Hematopoietic multipotent progenitor cell treated with erythropoietin and hydrocortisone succinate and interleukin-3 and kit ligand, for 15 days (in vitro differentiated cells): ENCODE results near the gene CLEC17A.
"Not testable (repeated sequence)": the region's sequence is repeated elsewhere in the genome, so short reads cannot be mapped to it uniquely, and the experiment has no call there.

Source experiments
- DNase-seq: peaks from one replicate; pipeline ENCODE4 v3.0.0-alpha.2; 2015; ENCODE audit warnings: low spot score

The CLEC17A gene

DNA sequence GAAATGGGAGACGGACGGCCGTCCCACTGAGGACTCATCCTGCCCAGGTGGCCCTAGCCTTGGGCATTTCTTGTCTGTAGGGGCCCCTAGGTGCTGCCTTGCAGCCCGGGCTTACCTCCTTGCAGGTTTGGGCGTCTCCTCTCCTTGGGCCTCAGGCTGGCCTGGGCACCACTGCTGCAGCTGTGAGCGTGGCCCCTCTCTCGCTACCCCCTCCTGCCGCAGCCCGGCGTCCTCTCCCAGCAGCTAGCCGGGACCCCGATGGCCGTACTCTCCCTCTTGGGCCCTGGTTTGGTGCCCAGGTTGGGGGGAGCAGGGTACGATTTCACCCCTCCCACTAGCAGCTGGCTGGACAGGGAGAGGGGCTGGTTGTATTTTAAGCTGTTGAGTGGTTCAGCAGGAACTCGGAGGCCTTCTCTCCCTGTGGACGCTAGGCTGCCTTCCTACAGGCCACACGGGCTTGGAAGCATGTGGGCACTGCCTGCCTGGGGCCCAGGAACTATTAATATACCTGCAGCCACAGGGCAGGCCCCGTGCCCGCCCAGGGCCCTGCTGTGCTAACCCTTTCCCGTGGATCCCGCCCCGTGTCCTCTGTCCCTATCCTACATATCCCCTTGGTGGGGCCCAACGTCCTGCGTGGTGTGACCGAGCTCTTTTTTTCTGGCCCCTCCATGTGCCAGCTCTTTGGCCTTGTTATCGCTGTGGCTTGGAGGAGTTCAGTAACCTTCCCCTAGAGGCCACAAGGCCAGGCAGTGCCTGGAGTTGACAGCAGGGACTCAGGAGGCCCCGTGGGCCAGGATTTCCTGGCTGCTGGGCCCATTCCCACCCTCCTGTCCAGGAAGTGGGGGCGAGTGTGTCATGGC lies 22.7 kb upstream of the CLEC17A start:
- no peak for DNase-seq

DNA sequence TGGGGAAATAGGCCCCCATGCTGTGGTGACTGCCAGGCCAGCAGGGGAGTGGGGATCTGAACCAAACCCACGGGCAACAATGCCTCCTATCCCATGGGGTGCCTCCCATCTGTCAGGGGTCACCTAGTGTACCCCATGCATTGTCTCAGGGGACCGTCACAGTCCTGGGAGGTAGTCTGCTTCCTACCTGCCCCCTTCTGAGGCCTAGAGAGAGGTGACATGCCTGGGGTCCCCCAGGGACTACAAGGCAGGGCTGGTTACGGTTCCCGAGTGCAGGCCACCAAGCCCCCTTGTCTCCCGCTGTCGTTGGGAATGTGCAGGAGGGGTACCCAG lies 22.1 kb upstream of the CLEC17A start:
- no peak for DNase-seq

DNA sequence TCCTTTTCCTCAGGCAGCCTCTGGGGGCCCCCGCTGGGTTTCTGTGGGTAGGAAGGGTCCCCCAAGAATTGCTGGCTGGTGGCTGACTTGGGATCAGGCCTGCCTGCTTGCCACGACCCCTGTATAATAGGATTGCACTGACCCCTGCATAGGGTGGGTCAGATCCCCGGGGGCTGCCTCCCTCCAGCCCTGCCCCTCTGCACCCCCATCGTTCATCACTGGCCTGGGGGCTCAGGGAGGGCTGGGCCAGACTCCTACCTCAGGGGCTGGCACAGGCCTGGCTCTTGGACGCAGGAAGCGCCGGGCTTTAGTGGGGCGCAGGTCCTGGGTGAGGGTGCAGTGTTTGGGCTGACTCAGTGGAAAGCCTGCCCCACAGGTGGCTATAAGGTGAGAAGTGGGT lies 21.6 kb upstream of the CLEC17A start:
- no peak for DNase-seq

DNA sequence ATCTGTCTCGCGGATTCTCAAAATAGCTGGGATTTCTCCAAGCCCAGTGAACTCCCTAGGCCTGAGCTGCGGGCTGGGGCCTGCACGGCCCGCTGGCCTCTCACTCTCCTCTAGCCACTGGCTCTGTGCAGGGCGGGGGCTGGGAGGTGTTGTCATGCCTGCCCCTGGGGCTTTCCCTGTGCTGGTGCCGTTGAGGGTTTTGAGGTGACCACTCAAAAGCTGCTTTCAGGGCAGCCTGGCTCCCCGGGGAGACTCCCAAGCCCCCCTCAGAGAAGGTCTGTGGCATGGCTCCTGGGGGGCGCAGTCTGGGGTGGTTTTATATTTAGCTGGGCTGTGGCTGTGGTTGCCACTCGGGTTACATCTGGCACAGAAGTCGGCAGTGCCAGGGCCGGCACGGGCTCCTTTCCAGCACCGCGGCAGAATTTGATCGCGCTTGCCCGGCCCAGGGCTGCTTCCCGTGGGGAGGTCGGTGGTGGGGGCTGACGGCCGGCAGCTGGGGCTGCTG lies 21.0 kb upstream of the CLEC17A start:
- DNase-seq = no peak

DNA sequence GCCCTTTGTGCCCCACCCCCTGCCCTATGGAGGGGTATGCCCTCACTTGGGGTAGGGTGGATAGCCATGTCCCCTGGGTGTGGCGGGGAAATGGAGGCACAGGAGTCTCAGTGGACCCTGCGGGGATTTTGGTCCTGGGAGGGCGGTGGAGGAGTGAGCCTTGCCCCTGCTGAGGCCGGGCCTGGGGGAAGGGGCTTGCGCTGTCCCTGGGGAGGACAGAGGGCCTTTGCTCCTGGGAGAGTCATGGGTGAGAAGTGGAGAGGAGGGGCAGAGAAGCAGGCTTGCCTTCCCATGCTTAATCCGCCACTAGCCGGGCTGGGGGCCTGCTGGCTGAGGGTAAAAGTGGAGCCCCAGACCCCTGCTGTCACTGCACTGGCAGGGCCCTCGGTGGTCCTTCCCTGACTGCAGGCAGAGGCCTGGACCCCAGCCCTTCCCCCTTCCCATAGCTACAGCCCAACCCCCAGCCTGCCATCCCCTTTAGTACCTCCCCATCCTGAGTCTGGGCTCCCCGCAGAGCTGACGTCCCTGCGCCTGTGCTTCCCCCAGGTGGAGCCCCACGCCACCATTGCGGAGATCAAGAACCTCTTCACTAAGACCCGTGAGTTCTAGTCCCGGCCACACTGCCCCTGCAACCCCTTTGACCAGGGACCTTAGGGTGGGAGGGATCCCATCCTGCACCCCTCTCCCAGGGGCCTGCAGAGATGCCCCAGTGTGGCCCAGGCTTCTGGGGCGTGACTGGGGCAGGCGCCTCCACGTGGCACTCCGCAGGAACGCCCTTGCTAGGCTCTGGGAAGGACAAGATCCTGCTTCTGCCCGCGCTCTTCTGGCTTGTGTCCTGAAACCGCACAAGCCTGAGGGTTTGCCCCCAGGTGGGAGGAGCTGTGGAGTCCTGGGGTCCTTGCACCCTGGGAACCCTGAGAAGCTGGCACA lies 20.0 kb upstream of the CLEC17A start:
- no peak for DNase-seq

DNA sequence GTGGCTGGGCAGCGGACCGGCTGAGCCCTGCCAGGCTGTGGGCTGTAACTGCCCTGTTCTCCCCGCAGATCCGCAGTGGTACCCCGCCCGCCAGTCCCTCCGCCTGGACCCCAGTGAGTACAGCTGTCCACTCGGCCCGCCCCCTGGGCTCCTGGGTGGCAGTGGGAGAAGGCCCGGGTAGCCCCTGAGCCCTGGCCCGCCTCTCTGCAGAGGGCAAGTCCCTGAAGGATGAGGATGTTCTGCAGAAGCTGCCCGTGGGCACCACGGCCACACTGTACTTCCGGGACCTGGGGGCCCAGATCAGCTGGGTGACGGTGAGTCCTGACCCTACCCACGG lies 19.3 kb upstream of the CLEC17A start:
- no peak for DNase-seq

DNA sequence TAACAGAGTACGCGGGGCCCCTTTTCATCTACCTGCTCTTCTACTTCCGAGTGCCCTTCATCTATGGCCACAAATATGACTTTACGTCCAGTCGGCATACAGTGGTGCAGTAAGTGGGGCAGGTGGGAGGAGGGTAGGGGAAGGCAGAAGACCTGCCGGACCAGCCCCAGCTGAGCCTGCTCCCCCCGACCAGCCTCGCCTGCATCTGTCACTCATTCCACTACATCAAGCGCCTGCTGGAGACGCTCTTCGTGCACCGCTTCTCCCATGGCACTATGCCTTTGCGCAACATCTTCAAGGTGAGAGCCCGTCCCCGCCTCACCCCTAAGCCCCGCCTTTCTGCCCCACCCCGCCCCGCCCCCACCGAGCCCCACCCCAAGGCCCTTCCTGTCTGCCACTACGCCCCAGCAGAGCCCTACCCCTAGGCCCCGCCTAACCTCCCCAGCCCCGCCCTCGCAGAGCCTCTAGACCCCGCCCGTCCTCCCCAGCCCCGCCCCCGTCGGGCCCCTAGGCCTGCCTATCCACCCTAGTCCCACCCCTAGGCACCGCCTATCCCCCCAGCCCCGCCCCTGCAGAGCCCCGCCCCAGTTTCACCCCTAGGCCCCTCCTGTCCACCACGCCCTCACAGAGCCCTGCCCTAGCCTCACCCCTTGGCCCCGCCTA lies 18.8 kb upstream of the CLEC17A start:
- DNase-seq = peak; percentile 29

DNA sequence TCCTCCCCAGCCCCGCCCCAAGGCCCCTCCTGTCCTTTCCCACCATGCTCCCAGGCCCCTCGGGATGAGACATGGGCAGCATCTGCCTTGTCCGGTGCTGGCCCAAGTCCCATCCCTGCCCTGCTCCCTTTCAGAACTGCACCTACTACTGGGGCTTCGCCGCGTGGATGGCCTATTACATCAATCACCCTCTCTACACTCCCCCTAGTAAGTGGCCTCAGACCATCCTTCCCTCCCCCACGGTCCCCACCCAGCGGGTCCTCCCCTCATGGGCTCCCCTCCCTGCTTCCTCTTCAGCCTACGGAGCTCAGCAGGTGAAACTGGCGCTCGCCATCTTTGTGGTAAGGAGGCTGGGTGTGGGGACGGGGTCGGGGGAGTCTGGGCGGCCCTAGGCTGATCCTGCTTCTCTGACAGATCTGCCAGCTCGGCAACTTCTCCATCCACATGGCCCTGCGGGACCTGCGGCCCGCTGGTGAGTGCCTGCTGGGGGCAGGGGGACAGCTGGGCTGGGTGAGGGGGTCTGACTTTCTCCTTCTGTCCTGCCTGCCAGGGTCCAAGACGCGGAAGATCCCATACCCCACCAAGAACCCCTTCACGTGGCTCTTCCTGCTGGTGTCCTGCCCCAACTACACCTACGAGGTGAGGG lies 18.1 kb upstream of the CLEC17A start:
- DNase-seq = not testable (repeated sequence)

DNA sequence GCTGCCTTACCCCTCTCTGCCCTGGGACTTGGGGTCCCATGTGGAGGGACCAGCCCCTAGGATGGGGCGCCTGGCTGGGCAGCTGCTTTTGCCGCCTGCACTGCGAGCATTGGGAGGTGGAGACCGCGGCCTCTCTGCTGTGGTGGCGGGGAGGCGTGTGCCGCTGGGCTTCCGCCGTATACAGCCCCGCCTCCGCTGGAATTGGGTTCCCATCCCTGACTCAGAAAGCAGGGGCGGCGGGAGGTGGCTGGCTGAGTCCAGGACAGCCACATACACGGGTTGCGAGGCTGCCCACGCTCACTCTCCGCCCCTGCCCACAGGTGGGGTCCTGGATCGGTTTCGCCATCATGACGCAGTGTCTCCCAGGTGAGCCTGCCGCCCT lies 17.6 kb upstream of the CLEC17A start:
- DNase-seq = no peak

DNA sequence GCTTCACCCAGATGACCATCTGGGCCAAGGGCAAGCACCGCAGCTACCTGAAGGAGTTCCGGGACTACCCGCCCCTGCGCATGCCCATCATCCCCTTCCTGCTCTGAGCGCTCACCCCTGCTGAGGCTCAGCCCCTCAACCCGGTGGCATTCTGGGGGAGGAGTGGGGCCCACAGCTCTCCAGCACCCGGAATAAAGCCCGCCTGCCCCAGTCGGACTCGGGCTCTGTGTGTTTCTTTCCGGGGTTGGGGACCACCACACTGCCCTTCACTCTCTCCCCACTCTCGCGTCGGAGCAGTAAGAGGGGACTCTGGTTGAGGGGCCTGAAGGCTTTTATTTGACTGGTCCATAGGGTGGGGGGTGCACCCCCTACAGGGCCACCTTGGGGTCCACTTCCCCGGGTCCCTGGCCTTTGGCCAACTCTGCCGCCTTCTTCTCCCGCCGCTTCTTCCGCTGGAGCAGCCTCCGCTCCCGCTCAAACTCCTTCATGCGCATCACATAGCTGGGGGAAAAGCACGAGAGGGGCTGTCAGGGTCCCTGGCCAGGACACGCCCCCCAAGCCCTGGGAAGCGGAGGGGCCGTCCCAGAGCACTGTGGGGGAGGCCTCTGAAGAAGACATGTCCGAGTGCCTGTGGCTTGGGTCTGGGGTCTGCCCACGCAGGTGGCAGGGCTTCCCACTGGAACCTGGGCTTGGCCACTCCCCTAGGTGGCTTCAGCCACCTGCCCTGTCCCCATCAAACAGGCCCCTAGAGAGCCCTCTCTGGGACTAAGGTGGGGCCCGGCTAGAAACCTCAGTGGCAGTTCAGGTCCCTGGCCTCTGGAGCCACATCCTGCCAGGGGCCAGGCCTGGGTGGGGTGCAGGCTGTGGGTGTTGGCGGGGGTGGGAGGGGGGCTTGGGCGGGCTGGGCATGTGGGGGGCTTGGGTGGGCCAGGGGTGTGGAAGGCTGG lies 16.8 kb upstream of the CLEC17A start:
- no peak for DNase-seq

DNA sequence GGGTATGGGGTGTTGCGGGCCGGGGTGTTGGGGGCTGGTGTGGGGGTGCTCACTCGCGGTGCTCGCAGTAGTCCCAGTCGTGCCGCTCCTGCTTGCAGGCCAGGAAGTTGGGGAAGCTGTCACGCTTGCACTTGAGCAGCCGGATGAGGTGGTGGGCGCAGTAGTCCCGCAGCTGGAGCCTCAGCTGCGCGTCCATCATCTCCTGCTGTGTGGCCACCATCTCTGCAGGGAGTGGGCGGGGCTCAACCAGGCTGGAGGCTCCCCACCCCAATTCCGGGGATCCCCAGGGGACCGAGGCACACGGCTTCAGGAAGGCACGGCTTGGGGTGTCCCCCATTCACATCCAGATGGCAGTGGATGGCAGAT lies 16.2 kb upstream of the CLEC17A start:
- DNase-seq = no peak

DNA sequence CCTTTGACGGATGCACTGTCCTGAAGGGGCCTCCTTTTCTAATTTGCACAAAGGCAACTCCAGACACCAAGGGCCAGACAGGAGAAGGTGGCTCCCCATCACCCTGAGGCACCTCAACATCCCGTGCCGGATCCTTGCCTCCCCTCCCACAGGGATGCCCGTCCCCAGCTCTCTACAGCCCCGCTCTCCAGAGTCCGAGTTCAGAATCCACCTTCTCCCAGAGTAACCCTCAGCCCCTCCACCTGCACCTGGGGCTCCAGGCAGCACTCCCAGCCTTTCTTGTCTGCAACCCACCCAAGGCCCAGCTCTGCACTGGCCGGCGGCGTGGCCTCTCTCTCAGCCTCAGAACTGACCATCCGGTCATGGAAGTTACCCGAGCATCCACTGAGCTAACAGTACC lies 15.8 kb upstream of the CLEC17A start:
- no peak for DNase-seq

DNA sequence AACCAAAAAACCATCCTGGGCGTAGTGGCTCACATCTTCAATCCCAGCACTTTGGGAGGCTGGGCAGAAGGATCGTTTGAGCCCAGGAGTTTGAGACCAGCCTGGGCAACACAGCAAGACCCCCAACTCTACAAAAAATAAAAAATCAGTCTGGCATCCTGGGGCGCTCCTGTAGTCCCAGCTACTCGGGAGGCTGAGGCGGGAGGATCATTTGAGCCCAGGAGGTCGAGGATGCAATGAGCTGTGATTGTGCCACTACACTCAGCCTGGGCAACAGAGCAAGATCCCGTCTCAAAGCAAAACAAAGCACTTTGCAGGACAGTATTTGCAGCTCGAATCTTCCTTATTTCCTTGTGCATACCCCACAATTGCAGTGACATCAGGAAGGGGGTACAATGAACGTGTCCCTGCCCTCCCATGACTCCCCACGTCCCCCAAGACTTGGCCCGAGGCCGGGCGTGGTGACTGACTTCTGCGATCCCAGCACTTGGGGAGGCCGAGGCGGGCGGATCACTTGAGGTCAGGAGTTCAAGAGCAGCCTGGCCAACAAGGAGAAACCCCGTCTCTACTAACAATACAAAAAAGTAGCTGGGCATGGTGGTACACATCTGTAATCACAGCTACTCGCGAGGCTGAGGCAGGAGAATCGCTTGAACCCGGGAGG lies 11.9 kb upstream of the CLEC17A start:
- no peak for DNase-seq

DNA sequence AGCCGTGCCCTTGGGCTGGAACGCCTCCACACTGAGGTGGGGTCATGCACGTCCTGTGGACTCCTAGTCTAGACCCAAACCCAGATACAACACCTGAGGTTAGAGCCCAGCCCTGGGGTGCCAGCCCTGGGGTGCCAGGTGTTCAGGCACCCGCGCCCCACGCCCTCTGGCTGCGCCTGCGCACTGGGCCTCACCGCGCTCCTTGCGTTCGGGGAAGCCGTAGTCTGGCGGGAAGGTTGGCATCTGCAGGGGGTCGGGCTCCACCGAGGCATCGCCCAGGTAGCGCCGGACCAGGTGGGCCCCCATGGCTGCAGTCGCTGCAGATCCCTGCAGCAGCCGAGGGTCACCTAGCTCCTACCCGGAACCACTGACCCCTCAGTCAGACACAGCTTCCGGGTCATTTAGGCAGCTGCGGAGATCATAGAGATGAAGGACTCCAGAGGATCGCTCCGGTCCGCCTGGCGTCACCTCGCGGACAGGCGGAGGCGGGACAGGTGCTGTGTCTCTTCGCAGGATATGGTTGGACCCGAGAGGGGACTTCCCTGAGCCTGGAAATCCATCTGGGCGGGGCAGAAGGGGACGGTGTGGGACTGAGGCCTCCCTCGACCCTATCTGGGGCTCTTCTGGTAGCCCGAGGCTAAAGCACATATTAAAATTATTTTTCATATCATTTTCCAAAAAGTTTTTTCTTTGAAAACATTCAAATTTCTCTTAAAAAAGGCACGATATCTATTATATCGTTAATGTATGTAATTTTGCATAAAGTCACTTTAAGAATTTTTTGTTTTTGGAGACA lies 11.0 kb upstream of the CLEC17A start, which contains the start of gene NDUFB7:
Gene NDUFB7 (minus strand): TSS at position 372 of the 796 bp plus-strand sequence. CDS start 66 bp downstream, at position 306.
- DNase-seq = peak; percentile 93

DNA sequence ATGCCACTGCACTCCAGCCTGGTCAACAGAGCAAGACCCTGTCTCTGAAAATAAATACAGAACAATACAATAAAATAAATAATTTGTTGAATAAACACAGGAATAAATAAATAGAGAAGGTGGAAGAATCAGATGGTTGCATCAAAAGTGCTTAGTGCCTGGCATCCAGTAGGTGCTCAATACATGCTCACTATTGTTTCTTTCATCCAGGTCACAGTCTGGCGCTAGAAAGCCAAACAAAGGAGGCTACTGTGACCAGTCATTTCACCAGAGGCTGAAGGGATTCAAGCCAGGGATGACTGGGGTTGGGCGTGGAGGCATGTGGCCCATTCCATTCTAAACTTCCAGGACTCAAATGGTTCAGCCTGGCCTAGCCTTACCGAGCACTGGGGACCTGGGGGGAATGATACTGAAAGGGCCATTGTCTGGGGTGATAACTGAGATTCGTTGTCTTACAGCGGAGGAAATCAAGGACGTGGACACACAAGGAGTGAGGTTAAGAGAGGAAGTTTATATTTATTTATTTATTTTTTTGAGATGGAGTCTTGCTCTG lies 7.4 kb upstream of the CLEC17A start:
- DNase-seq = no peak

DNA sequence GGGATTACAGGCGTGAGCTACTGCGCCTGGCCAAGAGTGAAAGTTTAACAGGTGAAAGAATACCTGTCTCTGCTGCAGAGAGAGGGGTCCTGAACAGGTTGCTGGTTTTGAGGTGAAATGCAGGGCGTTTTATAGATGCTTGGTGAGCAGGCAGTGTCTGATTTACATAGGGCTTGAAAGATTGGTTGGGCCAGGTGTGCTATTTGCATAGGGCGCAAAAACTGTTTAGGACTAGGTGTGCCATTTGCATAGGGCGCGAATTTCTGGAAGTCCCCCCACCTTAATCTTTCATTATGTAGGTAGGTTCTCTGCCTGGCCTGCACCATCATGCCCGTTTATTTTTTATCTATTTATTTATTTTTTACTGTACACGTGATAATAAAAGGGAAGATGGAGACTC lies 6.5 kb upstream of the CLEC17A start:
- no peak for DNase-seq

DNA sequence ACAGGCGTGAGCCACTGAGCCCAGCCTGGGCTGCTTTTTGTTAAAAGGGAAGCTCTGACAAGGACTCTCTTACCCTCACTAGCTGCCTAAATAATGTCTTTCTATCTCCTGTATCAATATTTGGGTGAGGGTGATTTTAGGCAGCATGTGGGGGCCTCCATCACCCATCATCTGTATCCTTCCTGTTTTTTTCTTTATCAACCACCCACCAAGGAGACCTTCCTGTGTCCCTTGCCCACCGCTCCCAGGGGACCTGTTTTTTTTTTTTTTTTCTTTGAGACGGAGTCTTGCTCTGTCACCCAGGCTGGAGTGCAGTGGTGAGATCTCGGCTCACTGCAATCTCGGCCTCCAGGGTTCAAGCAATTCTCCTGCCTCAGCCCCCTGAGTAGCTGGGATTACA lies 5.6 kb upstream of the CLEC17A start:
- no peak for DNase-seq

DNA sequence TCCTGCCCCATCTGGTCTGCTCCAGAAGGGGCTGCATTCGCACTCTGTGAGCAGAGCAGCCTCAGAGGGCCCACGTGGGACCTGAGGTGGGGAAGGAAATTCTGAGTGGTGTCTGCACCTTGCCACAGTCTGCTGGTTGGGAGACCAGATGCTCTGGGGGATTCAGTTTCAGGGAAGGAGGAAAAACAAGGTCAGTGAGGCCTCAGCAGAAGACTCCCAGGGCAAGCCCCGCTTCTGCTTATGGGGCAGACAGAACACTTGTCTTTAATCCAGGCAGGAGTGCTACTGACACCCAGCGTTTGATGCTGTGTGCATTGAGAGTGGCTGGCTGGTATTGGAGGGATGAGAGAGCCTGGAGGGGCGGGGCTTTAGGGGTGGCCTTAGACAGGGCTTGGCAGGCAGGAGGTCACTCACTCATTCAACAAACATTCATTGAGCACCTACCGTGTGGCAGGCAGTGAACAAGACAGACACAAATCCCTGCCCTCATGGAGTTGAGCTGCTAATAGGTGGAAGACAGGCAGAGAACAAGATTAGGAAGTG lies 4.9 kb upstream of the CLEC17A start:
- no peak for DNase-seq
